Fibroblast of the conjunctiva (primary cell): Measurements from ENCODE around the gene MBP.
A peak's percentile ranks its signal among the peaks of the same experiment; 100 is the strongest.

ENCODE experiments used
- DNase-seq: peaks from one replicate; pipeline ENCODE4 v3.0.0-alpha.2; 2010; ENCODE audit warnings: low read depth

Gene MBP

GRCh38 chr18:77100751-77101355, 31.7 kb downstream of the MBP start:
- no peak for DNase-seq

GRCh38 chr18:77099485-77100370, 32.9 kb downstream of the MBP start:
- DNase-seq = no peak

- no peak for DNase-seq
These were observed 33.9 kb downstream of the MBP start for GRCh38 chr18:77098538-77099174.

- no peak for DNase-seq
These were observed 34.6 kb downstream of the MBP start for GRCh38 chr18:77098029-77098428.

- DNase-seq = no peak
These were observed 35.4 kb downstream of the MBP start for GRCh38 chr18:77096936-77097886.

- DNase-seq = no peak
These were observed 36.9 kb downstream of the MBP start for GRCh38 chr18:77095391-77096371.

GRCh38 chr18:77093586-77093985, 39.0 kb downstream of the MBP start:
- DNase-seq = no peak

DNA sequence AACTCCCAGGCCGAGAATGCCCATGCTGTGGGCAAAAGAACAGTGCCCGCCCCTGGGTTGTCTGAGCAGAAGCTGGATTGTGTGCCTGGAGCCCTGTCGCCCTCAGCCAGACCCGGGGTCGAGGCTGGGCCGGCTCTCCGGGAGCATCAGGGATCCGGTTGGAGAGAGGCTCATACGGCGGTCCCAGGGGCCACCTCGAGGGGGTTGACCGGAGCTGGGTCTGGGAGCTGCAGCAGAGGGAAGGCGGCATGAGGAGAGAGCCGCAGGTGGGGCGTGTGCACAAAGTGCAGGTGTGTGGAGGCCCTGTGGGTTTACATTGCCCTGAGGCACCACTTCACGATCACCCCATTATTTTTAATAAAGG, 39.5 kb downstream of the MBP start:
- no peak for DNase-seq

DNA sequence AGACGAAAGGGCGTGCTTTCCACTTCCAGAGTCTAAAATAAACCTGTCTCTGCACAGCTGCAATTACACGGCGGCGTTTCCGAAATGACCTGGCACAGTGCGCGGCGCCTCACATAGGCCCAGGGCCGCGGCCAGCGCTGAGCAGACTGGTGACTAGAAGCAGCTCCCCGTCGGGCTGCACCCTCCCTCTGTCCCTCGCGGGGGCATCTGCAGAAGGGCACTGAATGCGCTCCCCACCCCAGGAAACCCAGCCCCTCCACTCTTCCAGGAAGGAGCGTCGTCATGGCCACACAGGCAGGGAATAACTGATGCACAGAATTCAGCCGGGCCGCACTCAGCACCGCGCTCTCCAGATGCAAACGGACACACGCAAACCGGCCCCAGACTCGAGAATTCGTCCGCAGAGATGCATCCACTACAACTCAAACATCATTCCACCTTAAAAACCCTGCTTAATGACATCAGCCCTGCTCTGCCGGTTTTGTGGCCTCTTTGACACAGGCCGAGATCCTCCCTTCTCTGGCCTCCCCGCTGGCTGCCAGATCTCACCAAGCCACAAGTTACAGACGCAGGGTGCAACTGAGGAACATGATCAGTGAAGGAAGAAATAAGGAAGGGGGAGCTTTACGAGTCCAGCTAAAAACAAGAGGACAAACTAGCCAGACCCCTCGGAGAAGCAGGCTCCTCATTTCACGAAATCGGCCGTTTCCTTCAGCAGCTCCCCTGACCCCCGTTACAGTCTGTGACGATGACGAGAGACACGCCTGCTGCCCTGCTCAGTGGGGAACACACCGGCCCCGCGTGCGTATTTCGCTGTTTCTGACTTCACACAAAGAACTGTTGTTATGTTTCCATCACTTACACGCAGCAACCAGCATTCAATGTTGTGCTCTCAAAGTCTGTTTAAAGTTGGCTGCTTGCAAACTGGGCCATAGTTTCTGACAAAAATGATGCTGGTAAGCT, 40.2 kb downstream of the MBP start:
- DNase-seq = no peak

GRCh38 chr18:77091366-77091765, 41.2 kb downstream of the MBP start:
- no peak for DNase-seq

DNA sequence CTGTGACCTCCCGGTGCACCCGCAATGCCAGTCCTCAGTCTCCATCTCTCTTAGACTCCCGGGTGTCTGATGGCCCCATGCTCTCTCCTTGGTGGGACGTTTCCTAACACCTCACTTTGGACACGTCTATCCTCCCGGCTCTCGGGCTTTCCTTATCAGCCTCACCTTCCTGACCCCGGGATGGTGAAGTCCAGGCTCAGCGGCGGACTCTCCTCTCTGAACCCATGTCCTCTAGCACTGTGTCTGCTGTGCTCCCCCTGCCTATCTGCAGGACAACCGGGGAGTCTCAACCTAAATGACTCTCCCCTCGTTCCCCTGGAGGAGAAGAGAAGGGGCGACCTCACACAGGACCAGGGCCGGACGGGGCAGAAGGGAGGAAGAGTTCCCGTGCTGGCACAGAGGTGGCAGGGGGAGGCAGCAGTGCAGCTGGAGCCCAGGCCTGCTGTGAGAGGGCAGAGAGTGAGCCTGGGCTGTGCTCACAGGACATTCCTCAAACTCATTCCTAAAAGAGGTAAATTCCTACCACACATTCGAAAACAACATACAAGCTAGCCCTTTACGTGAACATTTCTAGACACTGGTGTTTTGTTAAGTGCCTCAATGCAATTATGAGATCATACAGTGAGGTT, 41.9 kb downstream of the MBP start:
- no peak for DNase-seq

DNA sequence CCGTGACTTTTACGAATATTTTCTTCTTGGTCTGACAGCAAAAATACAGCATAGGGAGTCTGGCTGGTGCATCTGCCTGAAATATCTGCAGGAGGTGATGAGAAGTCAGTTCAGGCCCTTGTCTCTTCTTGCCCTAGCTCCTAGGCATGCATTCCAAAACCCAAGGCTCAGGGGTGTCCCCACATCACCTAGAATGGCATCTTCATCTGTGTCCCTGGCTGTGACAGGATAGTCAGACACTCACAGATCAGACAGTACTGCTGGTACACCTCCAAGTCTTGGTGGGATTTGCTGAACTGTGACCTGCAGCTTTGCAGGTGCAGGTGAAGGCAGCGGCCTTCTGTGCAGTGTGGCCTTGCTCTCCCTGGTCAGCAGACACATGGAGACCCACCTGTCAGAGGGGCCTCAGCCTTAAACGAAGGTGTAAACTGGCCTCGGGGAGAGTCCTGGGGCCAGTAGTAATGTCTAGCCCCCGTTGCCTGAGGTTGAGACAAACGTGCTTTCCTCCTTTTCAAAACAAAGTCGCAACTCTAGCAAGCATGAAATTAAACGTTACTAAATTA, 42.8 kb downstream of the MBP start:
- no peak for DNase-seq

DNA sequence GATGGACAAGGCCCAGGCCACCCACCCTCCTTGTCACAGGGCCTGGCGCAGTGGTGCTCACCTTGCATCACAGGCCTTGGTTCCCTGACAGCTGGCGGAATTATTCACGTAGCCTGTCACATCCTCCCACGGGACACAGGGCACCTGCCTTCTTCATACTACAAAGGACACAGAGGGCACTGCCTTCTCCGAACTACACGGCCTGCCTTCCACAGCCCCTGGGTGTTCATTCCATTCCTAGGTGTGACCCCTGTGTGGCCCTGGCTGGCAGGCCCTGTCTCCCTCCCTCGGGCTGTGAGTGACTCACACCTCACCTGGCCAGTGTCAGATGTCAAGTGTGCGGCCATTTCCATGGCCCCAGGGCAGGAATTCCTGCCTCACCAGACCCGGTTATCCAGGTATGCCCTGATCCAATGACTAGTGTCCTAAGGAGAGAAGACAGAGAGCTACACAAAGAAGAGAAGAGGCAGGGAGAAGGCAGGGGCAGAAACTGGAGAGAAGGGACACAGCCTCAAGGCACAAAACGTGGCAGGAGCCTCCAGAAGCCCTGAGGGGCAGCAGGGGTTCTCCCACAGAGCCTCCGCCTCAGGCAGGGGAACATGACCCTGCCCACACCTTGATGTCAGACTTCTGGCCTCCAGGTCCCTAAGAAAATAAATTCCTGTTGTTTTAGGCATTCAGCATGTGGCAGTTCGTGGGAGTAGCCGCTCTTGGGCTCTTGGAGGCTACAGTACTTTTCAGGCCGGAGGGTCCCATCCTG, 43.4 kb downstream of the MBP start:
- DNase-seq = no peak

DNA sequence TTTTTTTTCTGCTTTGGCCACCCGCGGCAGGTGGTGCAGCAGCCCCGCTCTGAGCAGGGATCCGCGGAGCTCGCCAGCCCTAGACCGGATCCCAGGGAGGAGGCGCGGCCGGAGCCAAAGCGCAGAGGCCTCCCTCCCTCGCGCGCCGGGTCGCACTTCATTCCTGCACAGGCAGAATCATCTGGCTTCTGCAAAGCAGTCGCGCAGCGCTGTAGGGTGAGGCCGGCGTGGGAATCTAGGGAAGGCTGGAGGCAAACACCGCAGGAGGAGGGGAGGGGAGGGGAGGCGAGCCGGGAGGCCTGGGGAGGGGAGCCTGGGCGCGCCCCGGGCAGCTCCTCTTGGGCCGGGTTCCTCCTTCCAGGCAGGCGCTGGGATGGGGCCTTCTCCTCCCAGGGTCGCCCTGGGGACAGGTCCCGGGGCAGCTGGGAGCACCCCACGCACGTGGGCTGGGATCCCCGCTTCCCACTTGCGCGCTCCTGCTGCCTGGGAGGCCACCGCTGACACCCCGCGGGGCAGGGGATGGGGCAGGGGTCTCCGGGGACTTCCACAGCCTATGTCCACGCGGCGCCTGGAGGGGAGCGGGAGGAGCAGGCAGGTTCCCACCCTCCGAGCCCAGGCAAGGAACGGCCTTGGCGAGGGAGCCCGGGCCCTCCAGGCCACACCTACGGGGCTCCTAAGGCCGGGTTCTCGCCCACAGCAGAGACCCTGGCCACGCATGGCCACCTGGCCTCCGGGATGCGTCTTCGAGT, 45.0 kb downstream of the MBP start:
- no peak for DNase-seq

DNA sequence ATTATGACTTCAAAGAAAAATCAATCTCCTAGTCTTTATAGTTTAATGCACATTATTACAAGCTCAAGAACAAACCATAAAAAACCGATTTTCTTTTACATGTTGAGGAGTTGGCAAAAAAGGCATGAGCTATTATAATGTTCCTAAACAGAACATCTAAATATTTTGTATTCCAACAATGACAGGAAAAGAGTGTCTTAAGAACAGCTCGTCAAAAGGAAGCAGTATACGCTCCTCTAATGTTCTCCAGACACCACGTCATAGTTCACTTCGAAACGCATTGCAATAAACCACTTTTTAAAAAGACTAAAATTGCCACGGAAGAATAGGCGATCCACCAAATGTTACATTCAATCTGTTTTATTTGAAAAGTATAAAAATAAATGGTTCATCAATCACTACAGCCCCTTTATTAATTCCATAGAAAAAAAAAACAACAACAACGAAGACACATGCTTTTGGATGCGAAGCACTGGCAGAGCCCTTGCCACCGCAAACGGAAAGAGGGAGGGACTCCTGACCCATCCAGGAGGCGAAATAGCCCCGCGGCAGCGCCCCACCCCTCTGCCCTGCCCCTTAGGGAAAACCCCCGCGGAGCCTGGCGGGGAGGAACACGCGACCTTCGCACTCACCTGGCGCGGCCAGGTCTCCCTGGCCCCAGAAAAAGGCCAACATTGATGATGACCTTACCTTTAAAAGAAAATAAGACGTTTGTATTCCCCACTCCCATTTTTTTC, 45.8 kb downstream of the MBP start:
- DNase-seq = no peak

- peak; percentile 67 for DNase-seq
These were observed 46.5 kb downstream of the MBP start for GRCh38 chr18:77086034-77086433.

- no peak for DNase-seq
These were observed 47.9 kb downstream of the MBP start for GRCh38 chr18:77084688-77085035.
